ENCODE results near the gene CYP19A1.
A peak's percentile ranks its signal among the peaks of the same experiment; 100 is the strongest.
"Not testable (repeated sequence)": the region's sequence is repeated elsewhere in the genome, so short reads cannot be mapped to it uniquely, and the experiment has no call there.

Gene CYP19A1

GRCh38 chr15:51261113-51261512, 77.3 kb downstream of the CYP19A1 start:
- DNase-seq (ENCODE audit: low read depth in 2 of 2): not testable (repeated sequence)

- DNase-seq (ENCODE audit: low read depth in 2 of 2): no peak
Observed at GRCh38 chr15:51260202-51260601, 78.2 kb downstream of the CYP19A1 start.

GRCh38 chr15:51255533-51255932, 82.9 kb downstream of the CYP19A1 start:
- no peak for DNase-seq (ENCODE audit: low read depth in 2 of 2)

- no peak for DNase-seq (ENCODE audit: low read depth in 2 of 2)
Observed at GRCh38 chr15:51253366-51253765, 85.0 kb downstream of the CYP19A1 start.

GRCh38 chr15:51252671-51253070, 85.7 kb downstream of the CYP19A1 start:
- DNase-seq (ENCODE audit: low read depth in 2 of 2): no peak

- DNase-seq (ENCODE audit: low read depth in 2 of 2): no peak
Observed at GRCh38 chr15:51251556-51251955, 86.8 kb downstream of the CYP19A1 start.

- no peak for DNase-seq (ENCODE audit: low read depth in 2 of 2)
Observed at GRCh38 chr15:51250217-51251011, 88.0 kb downstream of the CYP19A1 start.

- DNase-seq (ENCODE audit: low read depth in 2 of 2): no peak
Observed at GRCh38 chr15:51245628-51246027, 92.8 kb downstream of the CYP19A1 start.

- DNase-seq (ENCODE audit: low read depth in 2 of 2): no peak
Observed at GRCh38 chr15:51244423-51244869, 94.0 kb downstream of the CYP19A1 start.

- no peak for DNase-seq (ENCODE audit: low read depth in 2 of 2)
Observed at GRCh38 chr15:51243774-51244173, 94.6 kb downstream of the CYP19A1 start.

GRCh38 chr15:51240066-51240465, 98.3 kb downstream of the CYP19A1 start:
- no peak for DNase-seq (ENCODE audit: low read depth in 2 of 2)

- no peak for DNase-seq (ENCODE audit: low read depth in 2 of 2)
Observed at GRCh38 chr15:51237816-51238215, 100.6 kb downstream of the CYP19A1 start.

GRCh38 chr15:51234176-51234927, 104.0 kb downstream of the CYP19A1 start:
- no peak for DNase-seq (ENCODE audit: low read depth in 2 of 2)

- DNase-seq (ENCODE audit: low read depth in 2 of 2): no peak
Observed at GRCh38 chr15:51232581-51232980, 105.8 kb downstream of the CYP19A1 start.

GRCh38 chr15:51229907-51230330, 108.5 kb downstream of the CYP19A1 start:
- DNase-seq (ENCODE audit: low read depth in 2 of 2): no peak

GRCh38 chr15:51227940-51228732, 110.3 kb downstream of the CYP19A1 start:
- peak in 1 of 2 experiments; percentile 2 for DNase-seq (ENCODE audit: low read depth in 2 of 2)

- no peak for DNase-seq (ENCODE audit: low read depth in 2 of 2)
Observed at GRCh38 chr15:51226576-51227210, 111.7 kb downstream of the CYP19A1 start.

GRCh38 chr15:51224428-51224827, 114.0 kb downstream of the CYP19A1 start:
- DNase-seq (ENCODE audit: low read depth in 2 of 2): no peak

GRCh38 chr15:51223771-51224229, 114.6 kb downstream of the CYP19A1 start:
- DNase-seq (ENCODE audit: low read depth in 2 of 2): no peak

GRCh38 chr15:51218299-51218938, 120.0 kb downstream of the CYP19A1 start:
- no peak for DNase-seq (ENCODE audit: low read depth in 2 of 2)

- DNase-seq (ENCODE audit: low read depth in 2 of 2): no peak
Observed at GRCh38 chr15:51212909-51213308, 125.5 kb downstream of the CYP19A1 start.

All from stimulated activated CD4-positive, alpha-beta T cell treated with anti-CD3 and anti-CD28 coated beads, Interleukin-12 subunit alpha, Interleukin-12 subunit beta, amount 100 ng/mL, for 24 hours (primary cell).